Fibroblast of the aortic adventitia (primary cell): ENCODE data around the gene CFTR. TPM values are rescaled to one million over a fixed set of nuclear protein-coding genes. Genes with fewer than 3 reads are reported as not detected.

ENCODE experiments used
- DNase-seq: peaks from one replicate; pipeline ENCODE4 v3.0.0-alpha.2; 2010; ENCODE audit warnings: low read depth
- H3K4me3 ChIP-seq: 2 replicates; pipeline ENCODE4 v1.5.1; 2011; ENCODE audit warnings: low read depth, mild to moderate bottlenecking, control low read depth, low read length, moderate library complexity
- CTCF ChIP-seq: IDR thresholded peaks from 2 replicates; pipeline ENCODE4 v1.5.1; 2011; ENCODE audit warnings: mild to moderate bottlenecking, low read length, control low read depth, inconsistent platforms; ENCODE audit not compliant: insufficient read depth
- total RNA-seq: library from RNA; depleted of rRNA; stranded (reverse); fragments of >200 nt; gene quantifications from 2 replicates; pipeline ENCODE4 v1.2.3, GENCODE V29; 2012; ENCODE audit warnings: low replicate concordance

Gene CFTR
- total RNA-seq, 1 donor, result 0.09 TPM

- no peak for DNase-seq
- TF ChIP-seq CTCF, result no peak
- no peak overlapping the region for H3K4me3 ChIP-seq
These were observed 203.0 kb downstream of the CFTR start for GRCh38 chr7:117682681-117683385.

DNA sequence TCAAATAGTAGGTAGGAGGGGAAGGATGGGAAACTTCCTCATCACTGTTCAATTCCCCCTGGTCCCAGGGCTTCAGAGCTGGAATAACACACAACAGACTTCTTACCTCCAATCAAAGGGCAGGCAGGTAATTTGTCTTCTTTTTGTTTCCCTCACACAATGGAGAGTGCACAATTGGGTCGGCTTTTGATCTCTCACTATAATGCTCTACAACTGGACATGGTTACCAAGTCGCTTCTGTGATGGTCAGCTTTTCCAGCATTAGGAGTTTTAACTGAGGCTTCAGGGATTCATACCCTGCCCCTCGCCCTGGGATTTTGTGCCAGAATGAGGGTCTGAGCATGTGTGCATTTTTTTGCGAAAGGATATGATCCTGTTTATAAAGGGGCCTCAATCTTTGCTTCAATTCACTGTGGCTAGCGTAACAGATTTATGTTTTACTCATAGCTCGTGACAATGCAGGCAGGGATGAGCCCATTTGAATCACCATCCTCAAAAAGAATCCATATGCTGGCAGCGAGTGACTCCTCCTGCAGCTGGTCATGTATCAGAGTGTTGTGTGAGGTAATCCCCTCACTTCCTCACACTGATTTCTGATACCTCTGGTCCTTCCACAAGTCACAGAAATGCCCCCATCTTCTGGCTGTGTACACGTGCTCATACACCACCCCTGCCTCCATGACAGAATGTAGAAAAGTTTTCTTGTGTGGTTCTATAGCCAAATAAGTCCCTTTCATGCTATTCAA is 203.8 kb downstream of the CFTR start:
- no peak overlapping the region for H3K4me3 ChIP-seq
- DNase-seq, result no peak

DNA sequence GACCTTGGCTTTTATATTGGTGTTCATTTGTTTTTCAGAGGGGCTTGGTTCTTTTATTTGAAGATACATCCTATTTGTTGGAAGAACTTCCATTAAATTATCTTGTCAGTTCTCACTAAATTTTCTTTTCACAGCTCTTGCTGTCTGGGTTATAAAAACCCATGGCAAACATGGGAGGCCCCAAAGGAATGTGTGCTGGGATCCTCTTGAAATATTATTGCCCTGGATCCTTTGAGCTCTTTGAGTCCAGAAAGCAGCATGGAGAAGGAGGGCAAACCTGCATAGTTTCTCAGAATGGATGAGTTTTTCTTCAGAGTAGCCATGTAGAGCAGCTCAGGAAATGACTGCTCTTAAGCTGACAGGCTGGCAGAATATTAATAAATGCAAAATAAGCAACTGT is 206.0 kb downstream of the CFTR start:
- no peak overlapping the region for H3K4me3 ChIP-seq
- TF ChIP-seq CTCF, result no peak
- no peak for DNase-seq

More for the DNA sequence above, 203.8 kb downstream of the CFTR start:
- no peak for TF ChIP-seq CTCF

GRCh38 chr7:117686311-117686935 is 206.6 kb downstream of the CFTR start:
- no peak for TF ChIP-seq CTCF
- DNase-seq, result no peak
- no peak overlapping the region for H3K4me3 ChIP-seq

GRCh38 chr7:117688126-117688525 is 208.3 kb downstream of the CFTR start:
- no peak for TF ChIP-seq CTCF
- H3K4me3 ChIP-seq, result no peak overlapping the region
- no peak for DNase-seq

GRCh38 chr7:117689406-117689805 is 209.6 kb downstream of the CFTR start:
- TF ChIP-seq CTCF, result no peak
- H3K4me3 ChIP-seq, result no peak overlapping the region
- DNase-seq, result no peak
